MM.1S (cell line): ENCODE results near the gene PACRG.

ENCODE experiments used
- DNase-seq: peaks from one replicate; pipeline ENCODE4 v3.0.0-alpha.2; 2015
- H2AFZ ChIP-seq: fragments of 300-600 bp; sonication (generic); 2 replicates; pipeline ENCODE4 v1.6.0; 2016; ENCODE audit warnings: antibody characterized with exemption, low read length
- H3F3A ChIP-seq: fragments of 300-600 bp; sonication (generic); 2 replicates; pipeline ENCODE4 v1.6.1; 2016; ENCODE audit warnings: mild to moderate bottlenecking, antibody characterized with exemption, low read length, moderate library complexity, mixed read lengths; ENCODE audit not compliant: insufficient read depth
- H3K27ac ChIP-seq: fragments of 300-600 bp; sonication (generic); 2 replicates; pipeline ENCODE4 v1.5.1; 2016; ENCODE audit warnings: mild to moderate bottlenecking, low read length
- H3K27me3 ChIP-seq: fragments of 300-600 bp; sonication (generic); replicated peaks from 2 replicates; pipeline ENCODE4 v1.6.0; 2016; ENCODE audit warnings: low read length; ENCODE audit not compliant: insufficient read depth
- H3K36me3 ChIP-seq: fragments of 300-600 bp; sonication (generic); replicated peaks from 2 replicates; pipeline ENCODE4 v1.6.1; 2016; ENCODE audit warnings: mild to moderate bottlenecking, low read length, mixed read lengths; ENCODE audit not compliant: insufficient read depth
- H3K4me1 ChIP-seq: fragments of 300-600 bp; sonication (generic); 2 replicates; pipeline ENCODE4 v1.6.1; 2016; ENCODE audit warnings: low read length, mixed read lengths
- H3K4me2 ChIP-seq: fragments of 300-600 bp; sonication (generic); 2 replicates; pipeline ENCODE4 v1.6.0; 2016; ENCODE audit warnings: low read depth, low read length
- H3K4me3 ChIP-seq: fragments of 300-600 bp; sonication (generic); 2 replicates; pipeline ENCODE4 v1.5.1; 2016; ENCODE audit warnings: low read length, mixed read lengths
- H3K79me2 ChIP-seq: fragments of 300-600 bp; sonication (generic); 2 replicates; pipeline ENCODE4 v1.6.1; 2016; ENCODE audit warnings: mixed run types, low read length, mixed read lengths
- H3K9ac ChIP-seq: fragments of 300-600 bp; sonication (generic); 2 replicates; pipeline ENCODE4 v1.6.1; 2016; ENCODE audit warnings: low read length, mixed read lengths
- H3K9me2 ChIP-seq: fragments of 300-600 bp; sonication (generic); replicated peaks from 2 replicates; pipeline ENCODE4 v1.6.1; 2016; ENCODE audit warnings: mild to moderate bottlenecking, low read length, mixed read lengths; ENCODE audit not compliant: insufficient read depth
- H3K9me3 ChIP-seq: fragments of 300-600 bp; sonication (generic); replicated peaks from 2 replicates; pipeline ENCODE4 v1.6.1; 2016; ENCODE audit warnings: mild to moderate bottlenecking, low read length, mixed read lengths; ENCODE audit not compliant: insufficient read depth
- H4K20me1 ChIP-seq: fragments of 300-600 bp; sonication (generic); 2 replicates; pipeline ENCODE4 v1.6.1; 2016; ENCODE audit warnings: mild to moderate bottlenecking, low read length, moderate library complexity, mixed read lengths; ENCODE audit not compliant: insufficient read depth
- CTCF ChIP-seq: fragments of 300-600 bp; sonication (generic); IDR thresholded peaks from 2 replicates; pipeline ENCODE4 v1.5.1; 2016; ENCODE audit warnings: antibody characterized with exemption, low read length, mixed read lengths
- EZH2 ChIP-seq: fragments of 300-600 bp; sonication (generic); optimal IDR thresholded peaks from 2 replicates; pipeline ENCODE3; 2017; ENCODE audit warnings: low read depth, mild to moderate bottlenecking, antibody characterized with exemption, low read length, mixed read lengths
- EZH2phosphoT487 ChIP-seq: fragments of 300-600 bp; sonication (generic); IDR thresholded peaks from 2 replicates; pipeline ENCODE4 v1.6.1; 2018; ENCODE audit warnings: antibody characterized with exemption, low read length

PACRG gene

GRCh38 chr6:162957062-162957461, 229.3 kb downstream of the PACRG start:
- H3K79me2 ChIP-seq: no peaks in the 10 kb centered on the region
- no peaks in the 10 kb centered on the region for H3K36me3 ChIP-seq
- H3K4me3 ChIP-seq: no peak overlapping the region
- no peak overlapping the region for H2AFZ ChIP-seq
- H3K4me2 ChIP-seq: no peak overlapping the region
- H3K27ac ChIP-seq: no peak overlapping the region
- no peaks in the 10 kb centered on the region for H3K27me3 ChIP-seq
- DNase-seq: no peak
- no peaks in the 10 kb centered on the region for H3K9me3 ChIP-seq
- no peaks in the 10 kb centered on the region for H3K4me1 ChIP-seq
- H3K9ac ChIP-seq: no peak overlapping the region
- H4K20me1 ChIP-seq: no peaks in the 10 kb centered on the region
- H3K9me2 ChIP-seq: no peaks in the 10 kb centered on the region
- no peak for TF ChIP-seq CTCF
- TF ChIP-seq EZH2: no peak
- TF ChIP-seq EZH2phosphoT487: no peak
- H3F3A ChIP-seq: no peaks in the 10 kb centered on the region

- no peak overlapping the region for H3K9ac ChIP-seq
- H3K4me1 ChIP-seq: no peaks in the 10 kb centered on the region
- H3K79me2 ChIP-seq: no peaks in the 10 kb centered on the region
- no peak overlapping the region for H2AFZ ChIP-seq
- no peaks in the 10 kb centered on the region for H3F3A ChIP-seq
- H3K4me3 ChIP-seq: no peak overlapping the region
- H3K27ac ChIP-seq: no peak overlapping the region
- H3K9me3 ChIP-seq: no peaks in the 10 kb centered on the region
- H3K4me2 ChIP-seq: no peak overlapping the region
- no peaks in the 10 kb centered on the region for H3K9me2 ChIP-seq
- no peaks in the 10 kb centered on the region for H3K27me3 ChIP-seq
- no peaks in the 10 kb centered on the region for H3K36me3 ChIP-seq
- H4K20me1 ChIP-seq: no peaks in the 10 kb centered on the region
- DNase-seq: no peak
- TF ChIP-seq EZH2phosphoT487 (no peak), CTCF (no peak), EZH2 (no peak)
Measured at GRCh38 chr6:162960679-162961457, 233.1 kb downstream of the PACRG start.

- no peaks in the 10 kb centered on the region for H4K20me1 ChIP-seq
Measured at GRCh38 chr6:162962093-162962492, 234.3 kb downstream of the PACRG start.

More at GRCh38 chr6:162962093-162962492, 234.3 kb downstream of the PACRG start:
- Histone ChIP-seq H3K9me3 (no peaks in the 10 kb centered on the region), H3K27ac (no peak overlapping the region), H3K4me1 (no peaks in the 10 kb centered on the region), H3K4me3 (no peak overlapping the region), H3K79me2 (no peaks in the 10 kb centered on the region), H3K9me2 (no peaks in the 10 kb centered on the region), H2AFZ (no peak overlapping the region), H3K27me3 (no peaks in the 10 kb centered on the region), H3K9ac (no peak overlapping the region), H3F3A (no peaks in the 10 kb centered on the region), H3K4me2 (no peak overlapping the region), H3K36me3 (no peaks in the 10 kb centered on the region)
- TF ChIP-seq EZH2: no peak
- no peak for TF ChIP-seq EZH2phosphoT487
- TF ChIP-seq CTCF: no peak
- DNase-seq: no peak
